ENCODE data around the gene DNAJB9.

- no peak for TF ChIP-seq CTCF (IDR thresholded peaks at IDR 0.05; ENCODE audit: low read depth, low read length)
- no peak for TF ChIP-seq POLR2A (IDR thresholded peaks at IDR 0.05; ENCODE audit: extremely low read depth, insufficient read length)
These were observed 32.4 kb upstream of the DNAJB9 start for GRCh38 chr7:108537229-108537628.

Data from NB4 (cell line).